Glomerular visceral epithelial cell (primary cell): ENCODE data around the gene ZNF782.
A peak's percentile ranks its signal among the peaks of the same experiment; 100 is the strongest.
"Not testable (repeated sequence)": the region's sequence is repeated elsewhere in the genome, so short reads cannot be mapped to it uniquely, and the experiment has no call there.

ENCODE experiments used
- DNase-seq: peaks from one replicate; pipeline ENCODE4 v3.0.0-alpha.2; 2016; ENCODE audit errors: extremely low spot score

Gene ZNF782

GRCh38 chr9:96854651-96855273 lies 448 bp upstream of the ZNF782 start:
- DNase-seq = no peak

- DNase-seq = peak; percentile 22
Measured at GRCh38 chr9:96852676-96853075, 1.6 kb downstream of the ZNF782 start.

DNA sequence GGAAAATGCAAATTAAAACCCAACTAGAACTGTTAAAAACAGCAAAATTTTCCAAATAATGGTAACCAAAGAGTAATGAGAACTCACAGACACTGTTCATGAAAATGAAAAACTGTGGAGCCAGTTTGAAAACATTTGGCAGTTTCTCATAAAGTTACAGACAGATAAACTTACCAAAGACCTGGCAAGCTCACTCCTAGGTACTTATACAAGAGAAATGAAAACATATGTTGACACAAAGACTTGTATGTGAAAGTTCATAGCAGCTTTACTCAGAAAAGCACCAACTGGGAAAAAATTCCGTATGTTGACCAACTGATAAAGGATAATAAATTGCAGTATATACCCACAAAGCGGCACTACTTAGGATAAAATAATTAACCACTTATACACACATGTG lies 10.3 kb downstream of the ZNF782 start:
- DNase-seq = no peak

DNA sequence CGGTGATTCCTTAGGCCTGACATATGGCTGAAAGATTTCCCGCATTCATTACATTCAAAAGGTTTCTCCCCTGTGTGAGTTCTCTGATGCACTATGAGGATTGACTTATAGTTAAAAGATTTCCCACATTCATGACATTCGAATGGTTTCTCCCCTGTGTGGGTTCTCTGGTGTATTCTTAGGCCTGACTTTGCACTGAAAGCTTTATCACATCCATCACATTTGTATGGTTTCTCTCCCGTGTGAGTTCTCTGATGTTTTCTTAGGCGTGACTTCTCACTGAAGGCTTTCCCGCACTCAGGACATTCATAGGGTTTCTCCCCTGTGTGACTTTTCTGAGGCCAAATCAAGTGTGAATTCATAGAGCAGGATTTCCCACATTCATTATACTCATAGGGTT lies 35.8 kb downstream of the ZNF782 start:
- DNase-seq = no peak

DNA sequence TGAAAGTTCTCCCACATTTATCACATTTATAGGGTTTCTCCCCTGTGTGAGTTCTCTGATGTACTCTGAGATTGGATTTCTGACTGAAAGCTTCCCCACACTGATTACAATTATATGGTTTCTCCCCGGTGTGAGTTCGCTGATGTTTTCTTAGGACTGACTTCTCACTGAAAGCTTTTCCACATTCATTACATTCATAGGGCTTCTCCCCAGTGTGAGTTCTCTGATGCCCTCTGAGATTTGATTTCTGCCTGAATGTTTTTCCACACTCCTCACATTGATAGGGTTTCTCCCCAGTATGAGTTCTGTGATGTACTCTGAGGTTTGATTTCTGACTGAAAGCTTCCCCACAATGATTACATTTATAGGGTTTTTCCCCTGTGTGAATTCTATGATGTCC lies 36.3 kb downstream of the ZNF782 start:
- no peak for DNase-seq

- DNase-seq = no peak
Measured at GRCh38 chr9:96813607-96814006, 40.7 kb downstream of the ZNF782 start.

DNA sequence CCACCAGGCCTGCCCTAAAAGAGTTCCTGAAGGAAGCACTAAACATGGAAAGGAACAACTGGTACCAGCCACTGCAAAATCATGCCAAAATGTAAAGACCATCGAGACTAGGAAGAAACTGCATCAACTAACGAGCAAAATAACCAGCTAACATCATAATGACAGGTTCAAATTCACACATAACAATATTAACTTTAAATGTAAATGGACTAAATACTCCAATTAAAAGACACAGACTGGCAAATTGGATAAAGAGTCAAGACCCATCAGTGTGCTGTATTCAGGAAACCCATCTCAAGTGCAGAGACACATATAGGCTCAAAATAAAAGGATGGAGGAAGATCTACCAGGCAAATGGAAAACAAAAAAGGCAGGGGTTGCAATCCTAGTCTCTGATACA lies 55.4 kb downstream of the ZNF782 start:
- not testable (repeated sequence) for DNase-seq

GRCh38 chr9:96784021-96784420 lies 70.3 kb downstream of the ZNF782 start:
- no peak for DNase-seq

DNA sequence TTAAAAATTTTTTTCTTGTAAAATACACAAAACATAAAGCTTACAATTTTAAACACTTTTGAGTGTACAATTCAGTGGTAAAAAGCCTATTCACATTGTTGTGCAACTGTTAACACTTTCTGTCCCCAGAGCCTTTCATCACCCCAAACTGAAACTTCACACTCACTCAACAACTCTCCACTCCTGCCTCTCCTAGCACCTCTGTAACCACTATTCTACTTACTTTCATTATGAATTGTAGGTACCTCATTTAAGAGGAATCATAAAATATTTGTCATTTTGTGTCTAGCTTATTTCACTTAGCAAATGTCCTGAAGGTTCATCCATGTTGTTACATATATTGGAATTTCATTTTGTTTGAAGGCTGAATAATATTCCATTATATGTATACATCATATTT lies 72.1 kb downstream of the ZNF782 start:
- DNase-seq = no peak

DNA sequence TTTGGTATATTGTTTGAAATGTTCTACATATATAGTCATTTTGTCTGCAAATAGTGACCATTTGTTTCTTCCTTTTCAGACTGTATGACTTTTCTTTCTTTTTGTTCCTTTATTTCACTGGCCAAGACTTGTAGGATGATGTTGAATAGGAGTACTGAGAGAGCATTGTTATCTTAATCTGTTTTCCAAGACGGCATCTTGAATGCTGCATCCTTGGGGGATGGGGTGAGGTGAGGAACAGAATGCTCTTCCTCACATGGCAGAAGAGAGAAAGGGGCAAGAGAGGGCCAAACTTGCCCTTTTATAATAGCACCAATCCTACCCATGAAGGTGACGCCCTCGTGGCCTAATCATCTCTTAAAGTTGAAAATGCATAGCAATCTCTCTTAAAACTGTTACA lies 72.8 kb downstream of the ZNF782 start:
- no peak for DNase-seq

DNA sequence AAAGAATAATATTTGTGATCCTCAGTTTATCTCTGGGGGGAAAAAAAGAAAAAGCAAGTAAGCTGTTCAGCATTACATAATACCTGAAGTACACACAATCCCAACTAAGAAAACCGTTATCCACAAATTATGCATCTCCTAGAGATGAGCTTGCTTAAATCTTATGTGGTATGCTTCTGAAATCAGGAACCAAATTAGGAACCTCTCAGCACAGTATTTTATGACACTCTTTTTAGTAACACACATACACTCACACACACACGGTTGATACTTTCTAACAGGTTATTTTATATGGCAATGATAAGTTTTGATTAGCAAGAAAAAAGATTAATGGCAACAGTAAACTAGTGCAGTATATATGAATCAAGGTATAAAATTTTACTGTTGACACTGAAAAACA lies 75.2 kb downstream of the ZNF782 start:
- DNase-seq = no peak

DNA sequence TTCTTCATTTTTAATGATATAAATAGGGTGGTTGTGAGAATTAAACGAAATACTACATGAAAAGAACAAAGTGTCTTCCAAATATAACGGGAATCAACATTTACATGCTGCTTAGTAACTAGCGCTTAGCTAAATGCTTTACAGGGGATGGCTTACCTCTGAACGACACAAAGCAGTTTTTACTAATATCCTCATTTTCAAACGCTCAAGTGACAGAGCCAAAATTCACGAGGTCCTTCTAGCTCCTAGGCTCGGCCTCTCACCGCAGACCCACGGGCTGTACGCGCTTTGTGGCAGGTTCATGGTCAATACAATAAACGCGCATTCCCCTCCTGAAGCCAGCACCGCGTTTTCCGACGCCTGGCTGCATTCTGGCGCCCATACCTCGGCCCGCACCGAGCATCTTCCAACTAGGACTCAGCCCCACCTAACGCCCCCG lies 76.9 kb downstream of the ZNF782 start:
- DNase-seq = no peak

DNA sequence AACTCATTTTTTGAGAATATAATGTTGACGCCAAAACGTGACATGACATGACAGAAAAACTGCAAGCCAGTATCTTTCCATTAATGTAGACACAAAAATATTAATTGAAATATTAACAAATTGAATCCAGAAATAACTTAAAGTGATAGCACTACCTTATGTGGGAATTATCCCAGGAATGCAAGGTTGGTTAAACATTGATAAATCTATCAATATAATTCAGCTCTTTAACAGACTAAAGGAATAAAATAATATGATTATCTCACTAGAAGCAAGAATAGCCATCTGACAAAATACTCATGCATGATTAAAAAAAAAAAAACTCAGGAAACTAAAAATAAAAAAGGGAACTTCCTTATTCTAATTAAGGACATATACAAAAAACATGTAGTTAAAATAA lies 83.2 kb downstream of the ZNF782 start:
- DNase-seq = no peak

- DNase-seq = no peak
Measured at GRCh38 chr9:96769989-96770388, 84.3 kb downstream of the ZNF782 start.
